HG02610 (cell line): ENCODE measurements around the gene UBE2F.
A peak's percentile ranks its signal among the peaks of the same experiment; 100 is the strongest.

Source experiments
- ATAC-seq: cut with Tn5 transposase; IDR thresholded peaks from one replicate; pipeline ENCODE4 v1.9.1; 2021; ENCODE audit warnings: mild to moderate bottlenecking, moderate library complexity; ENCODE audit not compliant: unreplicated experiment

The UBE2F gene

DNA sequence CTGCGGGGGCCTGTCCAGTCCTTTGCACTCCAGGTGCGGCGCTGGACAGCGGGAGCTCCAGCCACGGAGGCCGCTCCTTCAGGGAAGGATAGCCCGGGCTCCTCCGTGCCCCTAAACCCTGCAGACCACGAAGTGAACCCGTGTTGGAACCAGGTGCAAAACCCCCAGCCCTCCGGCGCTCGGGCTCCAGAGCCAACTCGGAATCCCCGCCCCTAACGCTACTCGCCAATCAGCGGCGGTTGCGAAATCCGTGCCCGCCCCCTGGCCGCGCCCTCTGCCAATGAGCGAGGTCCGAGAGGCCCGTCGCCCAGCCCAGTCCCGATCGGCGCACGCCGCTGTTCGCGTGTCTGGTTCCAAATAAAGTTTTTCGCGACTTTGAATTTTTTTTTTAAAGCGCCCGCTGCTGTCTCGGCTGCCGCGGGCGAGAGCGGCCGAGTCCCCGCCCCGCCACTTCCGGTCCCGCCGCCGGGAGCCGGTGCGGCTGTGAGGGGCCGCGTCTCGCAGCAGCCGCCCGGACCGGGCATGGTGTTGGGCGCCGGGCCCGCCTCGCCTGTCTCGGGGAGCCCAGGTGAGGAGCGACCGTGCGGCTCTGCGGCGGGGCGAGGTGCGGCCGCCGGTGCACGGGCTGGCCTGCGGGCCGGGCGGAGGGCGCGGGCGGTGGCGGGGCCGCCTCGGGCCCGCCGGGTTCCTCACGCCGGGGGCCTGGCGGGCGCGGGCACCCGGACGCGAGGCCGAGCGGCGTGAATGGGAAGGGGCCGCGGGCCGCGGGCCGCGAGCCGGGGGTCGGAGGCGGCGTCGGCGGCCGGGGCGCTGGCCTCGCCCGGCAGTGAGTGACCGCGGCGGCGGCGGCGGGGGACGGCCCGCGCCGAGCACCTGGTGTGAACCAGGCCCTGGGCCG lies at the start of gene UBE2F:
Gene UBE2F (plus strand): TSS at position 450 of the 898 bp plus-strand sequence. CDS start 6,094 bp downstream, outside the sequence.
- peak; percentile 93 for ATAC-seq

- ATAC-seq, result no peak
Observed at GRCh38 chr2:237917696-237918374, 49.0 kb upstream of the UBE2F start.

- ATAC-seq, result no peak
Observed at GRCh38 chr2:237919593-237919992, 47.2 kb upstream of the UBE2F start.

GRCh38 chr2:237920673-237921072 lies 46.1 kb upstream of the UBE2F start:
- ATAC-seq, result no peak

DNA sequence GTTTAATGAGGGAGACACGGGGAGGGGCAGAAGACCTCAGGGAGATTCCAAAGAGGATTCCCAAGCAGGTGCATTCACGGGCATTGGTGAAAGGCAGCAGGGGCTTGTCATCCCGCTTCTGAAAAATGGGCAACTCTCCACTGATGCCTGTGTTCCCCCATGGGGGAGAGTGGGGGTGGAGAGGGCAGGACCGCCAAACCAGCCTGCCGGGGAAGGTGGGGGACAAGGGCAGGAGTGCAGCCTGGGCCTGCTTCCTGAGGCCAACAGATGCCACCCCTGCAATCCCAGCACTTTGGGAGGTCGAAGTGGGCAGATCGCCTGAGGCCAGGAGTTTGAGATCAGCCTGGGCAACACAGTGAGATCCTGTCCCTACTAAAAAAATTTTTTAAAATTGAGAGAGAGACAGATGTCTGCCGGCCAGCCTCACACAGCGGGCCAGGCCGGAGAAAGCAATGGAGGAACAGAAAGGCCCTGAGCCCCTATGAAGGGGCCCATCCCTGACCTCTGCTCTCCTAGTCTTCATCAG lies 44.8 kb upstream of the UBE2F start:
- no peak for ATAC-seq

DNA sequence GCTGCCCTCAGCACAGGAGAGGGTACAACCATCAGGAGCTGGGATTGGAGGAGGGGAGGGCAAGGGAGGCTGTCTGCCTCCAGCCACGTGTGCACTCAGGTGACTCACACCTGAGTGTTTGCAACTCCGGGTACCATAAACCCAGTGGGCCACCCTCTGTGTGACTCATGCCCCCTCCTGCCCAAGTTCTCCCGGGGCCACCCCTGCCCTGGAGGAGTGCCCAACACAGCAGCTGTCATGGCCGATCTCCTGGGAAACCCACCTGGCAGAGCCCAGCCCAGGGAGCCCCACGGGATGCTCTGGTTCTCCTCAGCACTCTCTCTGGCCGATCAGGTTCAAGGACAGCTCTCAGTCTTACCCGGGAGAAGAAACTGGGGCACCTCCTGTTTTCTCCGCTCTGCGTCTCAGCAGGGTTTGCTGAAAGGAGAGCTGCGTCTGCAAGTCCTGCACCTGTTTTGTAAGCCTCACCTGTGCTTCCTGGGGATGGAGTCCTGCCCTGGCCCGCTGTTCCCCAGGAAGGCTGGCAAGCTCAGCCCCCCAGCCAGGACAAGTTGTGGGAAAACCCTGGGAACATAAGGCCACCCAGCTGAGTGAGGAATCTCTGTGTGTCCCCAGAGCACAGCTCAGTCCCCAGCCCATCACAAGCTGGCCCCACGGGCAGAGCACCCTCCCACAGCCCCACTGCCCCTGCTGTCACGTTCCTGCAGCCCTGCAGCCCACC lies 44.0 kb upstream of the UBE2F start:
- ATAC-seq, result no peak

DNA sequence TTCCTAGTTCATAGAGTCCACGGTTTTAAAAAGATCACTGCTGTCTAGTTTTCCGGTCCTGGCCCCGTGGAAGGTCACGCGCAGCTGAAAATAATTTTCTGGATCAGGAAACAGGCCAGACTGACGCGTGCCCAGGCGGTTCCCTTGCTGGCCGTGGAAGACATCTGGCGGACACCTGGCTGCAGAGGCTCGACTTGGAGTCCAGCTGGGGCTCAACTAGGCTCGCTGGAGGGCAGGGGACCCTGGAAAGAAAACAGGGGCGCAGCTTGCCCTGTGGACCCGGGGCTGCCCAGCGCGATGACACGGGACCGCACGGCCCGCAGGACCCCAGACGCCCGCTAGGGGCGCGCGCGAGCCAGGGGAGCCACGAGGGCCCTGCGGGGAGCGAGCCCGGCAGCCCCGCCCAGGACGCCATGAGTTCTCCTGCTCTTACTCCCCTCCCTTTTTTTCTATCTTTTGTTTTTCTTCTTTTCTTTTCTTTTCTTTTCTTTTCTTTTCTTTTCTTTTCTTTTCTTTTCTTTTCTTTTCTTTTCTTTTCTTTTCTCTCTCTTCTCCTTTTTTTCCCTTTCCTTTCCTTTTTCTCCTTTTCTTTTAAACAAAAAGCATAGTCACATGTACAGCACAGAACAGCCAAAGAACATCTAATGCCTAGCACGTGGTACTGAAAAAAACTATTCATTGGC lies 43.2 kb upstream of the UBE2F start:
- no peak for ATAC-seq

DNA sequence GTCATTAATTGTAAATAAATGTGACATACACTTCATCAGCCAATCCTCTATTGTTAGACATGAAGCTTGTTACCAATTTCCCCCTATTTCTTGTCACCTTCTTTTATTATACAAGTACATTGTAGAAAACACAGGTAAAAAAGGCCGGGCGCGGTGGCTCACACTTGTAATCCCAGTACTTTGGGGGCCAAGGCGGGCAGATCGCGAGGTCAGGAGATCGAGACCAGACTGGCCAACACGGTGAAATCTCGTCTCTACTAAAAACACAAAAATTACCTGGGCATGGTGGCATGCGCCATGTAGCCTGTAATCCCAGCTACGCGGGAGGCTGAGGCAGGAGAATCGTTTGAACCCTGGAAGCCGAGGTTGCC lies 42.7 kb upstream of the UBE2F start:
- ATAC-seq, result no peak

DNA sequence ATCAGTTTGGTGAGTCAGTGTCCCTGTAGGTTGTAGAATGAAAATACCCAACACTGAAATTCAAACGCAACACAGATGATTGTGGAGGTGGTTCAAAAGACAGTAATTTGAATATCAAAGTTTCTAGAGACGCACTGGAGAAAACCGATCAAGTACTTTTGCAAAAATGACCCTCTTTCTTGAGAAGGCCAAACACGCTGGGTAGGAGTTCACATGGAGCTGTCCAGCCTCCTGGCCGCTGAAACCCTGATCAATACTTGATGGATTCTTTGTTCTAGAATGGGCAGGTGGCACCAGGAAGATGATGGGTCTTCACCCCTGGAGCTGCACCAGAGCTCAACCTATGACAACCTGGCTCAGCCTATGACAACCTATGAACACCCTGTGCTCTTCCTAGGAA lies 39.7 kb upstream of the UBE2F start:
- no peak for ATAC-seq

GRCh38 chr2:237927986-237928385 lies 38.8 kb upstream of the UBE2F start:
- ATAC-seq, result no peak

- ATAC-seq, result no peak
Observed at GRCh38 chr2:237929979-237930378, 36.8 kb upstream of the UBE2F start.

GRCh38 chr2:237931205-237931721 lies 35.6 kb upstream of the UBE2F start:
- no peak for ATAC-seq

- ATAC-seq, result no peak
Observed at GRCh38 chr2:237932731-237933131, 34.1 kb upstream of the UBE2F start.

DNA sequence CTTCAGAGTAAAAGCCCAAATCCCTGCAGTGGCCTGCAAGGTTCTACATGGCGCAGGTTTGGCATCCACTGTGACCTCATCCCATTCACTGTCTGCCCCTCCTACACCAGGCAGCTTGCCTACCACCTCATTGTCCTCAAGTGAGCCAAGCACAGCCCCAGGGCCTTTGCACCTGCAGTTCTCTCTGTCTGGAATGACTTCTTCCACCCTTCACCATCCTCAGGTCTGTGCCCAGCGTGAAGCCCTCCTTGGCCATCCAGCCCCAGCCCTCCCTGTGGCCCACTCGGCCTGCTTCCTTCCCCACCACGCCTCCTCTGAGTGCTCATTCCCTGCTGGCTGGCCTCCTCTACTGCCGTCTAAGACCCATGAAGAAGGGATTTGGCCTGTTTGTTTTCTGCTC lies 32.6 kb upstream of the UBE2F start:
- ATAC-seq, result no peak

DNA sequence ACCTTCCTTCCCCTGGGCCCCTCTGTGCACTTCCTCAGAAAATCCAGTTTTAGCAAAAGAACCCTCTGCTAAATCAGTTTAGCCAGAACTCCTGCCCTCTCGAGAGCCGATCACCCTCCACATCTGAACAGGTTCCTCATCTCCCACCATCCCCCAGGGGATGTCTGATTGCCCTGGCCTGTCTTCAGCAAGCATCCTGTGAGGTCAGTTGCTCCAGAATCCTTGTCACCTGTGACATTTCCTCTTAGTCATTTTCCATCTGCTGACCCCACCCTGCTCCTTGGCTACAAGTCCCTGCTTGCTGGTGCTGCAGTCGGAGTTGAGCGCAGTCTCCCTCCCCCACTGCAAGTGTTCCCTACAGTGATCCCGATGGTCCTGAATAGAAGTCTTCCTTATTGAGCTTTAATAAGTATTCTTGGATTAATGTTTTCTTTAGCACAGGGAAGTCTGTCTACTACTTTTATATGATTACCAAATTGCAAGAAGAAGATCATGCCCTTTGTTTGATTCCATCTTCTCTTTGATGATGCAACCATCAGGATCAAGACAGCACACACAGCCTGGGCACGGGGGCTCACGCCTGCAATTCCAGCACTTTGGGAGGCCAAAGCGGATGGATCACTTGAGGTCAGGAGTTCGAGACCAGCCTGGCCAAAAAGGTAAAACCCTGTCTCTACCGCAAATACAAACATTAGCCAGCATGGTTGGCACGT lies 30.9 kb upstream of the UBE2F start:
- ATAC-seq, result no peak

DNA sequence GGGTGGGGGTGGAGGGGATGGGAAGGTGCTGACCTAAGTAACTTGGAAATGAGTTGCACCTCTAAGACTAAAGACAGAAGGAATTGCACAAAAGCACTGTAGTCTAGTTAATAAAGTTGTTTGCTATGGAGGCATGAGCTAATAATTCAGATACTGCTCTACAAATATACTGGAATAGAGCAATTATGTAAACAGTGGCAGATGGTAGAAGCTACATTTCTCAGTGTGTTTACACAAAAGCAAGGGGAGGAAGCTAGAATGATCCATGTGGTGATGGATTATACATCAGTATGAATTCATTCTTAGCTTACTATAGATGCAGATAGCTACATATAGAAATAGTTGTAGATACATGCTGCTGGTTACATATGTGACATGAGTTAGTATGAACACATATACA lies 27.6 kb upstream of the UBE2F start:
- no peak for ATAC-seq

DNA sequence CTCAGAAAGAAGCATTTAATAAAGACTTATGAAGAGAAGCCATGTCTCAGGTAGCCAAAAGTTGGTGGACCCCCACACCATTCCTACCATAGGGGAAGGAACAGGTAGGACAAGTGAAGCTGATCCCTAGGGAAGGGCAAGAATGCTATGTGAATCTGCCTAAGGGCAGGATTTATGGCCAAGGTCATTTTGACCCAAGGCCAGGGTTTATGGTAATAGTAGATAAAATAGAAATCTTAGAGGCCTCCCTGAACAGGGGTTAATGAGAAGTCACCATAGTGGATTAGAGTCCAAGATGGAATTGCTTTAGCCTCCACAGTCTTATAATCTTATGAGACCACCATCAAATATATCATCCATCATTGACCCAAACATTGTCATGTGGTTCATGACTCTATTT lies 26.0 kb upstream of the UBE2F start:
- ATAC-seq, result no peak

- no peak for ATAC-seq
Observed at GRCh38 chr2:237941239-237941638, 25.6 kb upstream of the UBE2F start.

- no peak for ATAC-seq
Observed at GRCh38 chr2:237942513-237942899, 24.3 kb upstream of the UBE2F start.
